Colonic mucosa (tissue), 4 donors: ENCODE measurements around the gene USH1C. TPM values are rescaled to one million over a fixed set of nuclear protein-coding genes. Genes with fewer than 3 reads are reported as not detected.

Source experiments
- DNase-seq: peaks from one replicate; pipeline ENCODE4 v3.0.0-alpha.2; 2020
- H3K27ac ChIP-seq: fragments of 200-600 bp; one replicate; pipeline ENCODE4 v1.8.0; 2021
- H3K27me3 ChIP-seq: fragments of 200-600 bp; one replicate; pipeline ENCODE4 v1.8.0; 2021
- H3K36me3 ChIP-seq: fragments of 200-600 bp; one replicate; pipeline ENCODE4 v1.8.0; 2021
- H3K4me1 ChIP-seq: fragments of 200-600 bp; one replicate; pipeline ENCODE4 v1.8.0; 2021; ENCODE audit warnings: mild to moderate bottlenecking
- H3K4me3 ChIP-seq: fragments of 200-600 bp; one replicate; pipeline ENCODE4 v1.8.0; 2021
- H3K9ac ChIP-seq, 2 donors: one replicate each; pipeline ENCODE4 v1.7.0; 2013; ENCODE audit warnings: control low read depth in 2 of 2, low read depth in 2 of 2, low read length in 2 of 2
- H3K9me3 ChIP-seq: fragments of 200-600 bp; one replicate; pipeline ENCODE4 v1.8.0; 2021
- intact Hi-C: fragments of 100-400 bp; cut with DNase I; formaldehyde crosslinking; loops from one replicate; pipeline ENCODE4 v1.14.1; 2022
- total RNA-seq, 2 donors: library from RNA; stranded (reverse); fragmentation: NEBNext Ultra II Directional in 1 of 2; extraction: Animal tissue kit (Norgen Biotek cat#: 25700) in 1 of 2; gene quantifications; one replicate each; pipeline ENCODE4 v1.2.1, GENCODE V29; 2021
- TF ChIP-seq, protein P1 (sequence below): fragments of 200-600 bp; IDR thresholded peaks from one replicate; pipeline ENCODE4 v1.8.0; 2022; ENCODE audit warnings: antibody characterized with exemption, mild to moderate bottlenecking
- donor health status: healthy.
- donor health status: DM: no; HTN: no; CAD: no.
- donor health status: DM: no; HTN: no; CAD: no.

Gene USH1C
- total RNA-seq, 2 donors from 2014 or later = 143 to 161 TPM

DNA sequence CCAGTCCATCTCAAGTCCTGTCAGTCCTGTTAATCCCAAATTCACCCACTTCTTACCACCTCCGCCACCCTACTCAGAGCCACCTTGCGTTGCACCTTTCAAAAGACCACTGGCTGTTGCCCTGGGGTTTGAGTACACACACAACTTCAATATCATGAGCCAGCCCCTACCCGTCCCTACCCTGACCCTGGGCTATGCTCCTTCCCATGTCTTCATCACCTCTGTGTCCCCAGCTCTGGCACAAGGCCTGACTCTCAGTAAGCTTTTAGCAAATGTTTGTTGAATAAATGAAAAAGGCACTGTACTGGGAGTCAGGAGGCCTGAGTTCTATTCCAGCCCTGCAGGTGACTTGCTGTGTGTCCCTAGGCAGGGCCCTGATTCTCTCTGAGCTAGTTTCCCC is 29.3 kb upstream of the USH1C start:
- Histone ChIP-seq H3K27me3 (no peaks in the 10 kb centered on the region), H3K36me3 (no peaks in the 10 kb centered on the region), H3K9ac (no peak overlapping the region), H3K4me1 (no peaks in the 10 kb centered on the region), H3K27ac (no peak overlapping the region), H3K9me3 (no peaks in the 10 kb centered on the region), H3K4me3 (no peak overlapping the region)
- TF ChIP-seq, protein P1, sequence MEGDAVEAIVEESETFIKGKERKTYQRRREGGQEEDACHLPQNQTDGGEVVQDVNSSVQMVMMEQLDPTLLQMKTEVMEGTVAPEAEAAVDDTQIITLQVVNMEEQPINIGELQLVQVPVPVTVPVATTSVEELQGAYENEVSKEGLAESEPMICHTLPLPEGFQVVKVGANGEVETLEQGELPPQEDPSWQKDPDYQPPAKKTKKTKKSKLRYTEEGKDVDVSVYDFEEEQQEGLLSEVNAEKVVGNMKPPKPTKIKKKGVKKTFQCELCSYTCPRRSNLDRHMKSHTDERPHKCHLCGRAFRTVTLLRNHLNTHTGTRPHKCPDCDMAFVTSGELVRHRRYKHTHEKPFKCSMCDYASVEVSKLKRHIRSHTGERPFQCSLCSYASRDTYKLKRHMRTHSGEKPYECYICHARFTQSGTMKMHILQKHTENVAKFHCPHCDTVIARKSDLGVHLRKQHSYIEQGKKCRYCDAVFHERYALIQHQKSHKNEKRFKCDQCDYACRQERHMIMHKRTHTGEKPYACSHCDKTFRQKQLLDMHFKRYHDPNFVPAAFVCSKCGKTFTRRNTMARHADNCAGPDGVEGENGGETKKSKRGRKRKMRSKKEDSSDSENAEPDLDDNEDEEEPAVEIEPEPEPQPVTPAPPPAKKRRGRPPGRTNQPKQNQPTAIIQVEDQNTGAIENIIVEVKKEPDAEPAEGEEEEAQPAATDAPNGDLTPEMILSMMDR = no peak
- intact Hi-C loops = no loop called here
- DNase-seq = no peak

DNA sequence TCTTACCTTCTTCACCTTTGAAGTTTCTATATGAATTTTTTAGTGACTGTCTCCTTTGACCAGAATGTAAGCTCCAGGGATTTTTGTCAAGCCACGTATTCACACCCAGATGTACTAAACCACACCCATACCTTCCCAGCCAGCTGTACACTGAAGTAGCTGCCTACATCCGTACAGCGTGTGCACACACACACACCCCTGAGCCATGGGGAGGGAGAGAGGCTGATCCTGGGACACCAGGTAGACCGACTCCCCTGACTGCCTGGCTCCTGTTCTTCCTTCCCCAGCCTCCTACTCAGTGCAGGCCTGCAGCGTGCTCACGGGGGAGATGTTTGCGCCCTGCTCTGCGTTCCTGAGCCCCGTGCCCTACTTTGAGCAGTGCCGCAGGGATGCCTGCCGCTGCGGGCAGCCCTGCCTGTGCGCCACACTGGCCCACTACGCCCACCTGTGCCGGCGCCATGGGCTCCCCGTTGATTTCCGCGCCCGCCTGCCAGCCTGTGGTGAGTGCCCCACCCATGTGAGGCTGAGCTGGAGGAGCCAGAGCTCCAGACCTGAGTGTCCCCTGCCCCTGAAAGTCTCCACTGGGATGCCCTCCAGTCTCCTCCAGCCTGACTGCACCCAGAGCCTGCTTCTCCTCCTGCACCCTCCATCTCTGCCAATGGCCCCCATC is 28.7 kb upstream of the USH1C start:
- Histone ChIP-seq H3K9ac (no peak overlapping the region), H3K4me3 (no peak overlapping the region), H3K36me3 (no peaks in the 10 kb centered on the region), H3K9me3 (no peaks in the 10 kb centered on the region), H3K4me1 (no peaks in the 10 kb centered on the region), H3K27me3 (no peaks in the 10 kb centered on the region), H3K27ac (no peak overlapping the region)
- intact Hi-C loops = no loop called here
- TF ChIP-seq, protein P1 = no peak
- DNase-seq = peak; percentile 16

DNA sequence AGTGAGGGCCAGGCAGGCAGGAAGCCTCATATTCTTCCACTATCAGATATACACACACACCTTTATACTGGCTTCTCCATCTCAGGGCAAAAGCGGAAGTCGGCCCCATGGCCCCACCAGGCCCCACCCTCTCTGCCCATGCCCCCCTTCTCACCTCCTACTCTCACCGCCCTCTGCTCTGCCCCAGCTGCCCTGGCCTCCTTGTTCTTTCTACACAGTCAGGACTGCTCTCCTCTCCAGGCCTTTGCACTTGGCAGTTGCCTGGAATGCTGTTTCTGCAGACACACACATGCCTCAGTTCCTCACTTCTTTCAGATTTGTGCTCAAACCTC is 28.1 kb upstream of the USH1C start:
- TF ChIP-seq, protein P1 = no peak
- no peaks in the 10 kb centered on the region for H3K36me3 ChIP-seq
- no peaks in the 10 kb centered on the region for H3K9me3 ChIP-seq
- H3K4me3 ChIP-seq = no peak overlapping the region
- no peaks in the 10 kb centered on the region for H3K27me3 ChIP-seq
- H3K9ac ChIP-seq = no peak overlapping the region
- H3K27ac ChIP-seq = no peak overlapping the region
- intact Hi-C loops = no loop called here
- no peaks in the 10 kb centered on the region for H3K4me1 ChIP-seq
- DNase-seq = peak; percentile 16

DNA sequence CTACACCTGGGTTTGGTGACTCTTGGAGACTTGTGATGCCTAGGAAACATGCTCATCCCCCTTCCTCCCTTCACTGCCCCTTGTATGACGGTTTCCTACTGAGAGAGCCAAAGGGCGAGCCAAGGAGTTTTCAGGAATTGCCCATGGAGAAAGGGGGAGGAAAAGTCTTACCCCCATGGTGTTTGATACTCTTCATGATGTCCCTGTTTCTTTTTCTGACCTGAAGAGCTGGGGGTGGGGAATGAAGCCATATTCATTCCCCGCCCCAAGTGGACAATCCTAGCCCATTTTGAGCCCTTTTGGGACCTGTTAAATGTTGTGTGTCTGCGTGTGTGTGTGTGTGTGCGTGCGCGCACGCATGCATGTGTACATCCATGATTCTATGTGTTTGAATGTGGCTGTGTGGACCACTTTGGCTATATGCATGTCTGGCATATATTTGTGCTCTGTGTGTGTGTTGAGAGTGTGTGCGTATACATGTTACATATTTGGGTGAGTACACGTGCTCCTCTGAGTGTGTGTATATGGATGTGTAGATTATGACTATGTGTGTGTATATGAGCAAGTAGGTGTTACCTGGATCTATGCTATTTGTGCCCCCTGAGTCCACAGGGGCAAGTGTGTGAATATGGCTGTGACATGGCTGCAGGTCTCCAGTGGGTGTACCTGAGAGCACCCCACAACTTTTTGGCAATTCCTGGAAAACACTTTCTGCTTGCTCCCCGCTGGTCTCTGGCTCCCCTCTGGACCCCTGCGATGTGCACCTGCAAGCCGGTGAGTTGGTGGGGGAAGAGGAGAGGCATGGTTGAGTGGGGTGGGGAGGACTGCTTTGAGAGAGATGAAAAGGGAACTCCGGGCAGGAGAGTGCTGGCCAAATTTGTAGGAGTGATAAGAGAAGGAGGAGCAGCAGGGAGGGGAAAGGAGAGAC is 27.5 kb upstream of the USH1C start:
- intact Hi-C loops = no loop called here
- Histone ChIP-seq H3K27ac (no peak overlapping the region), H3K4me3 (no peak overlapping the region), H3K27me3 (no peaks in the 10 kb centered on the region), H3K36me3 (no peaks in the 10 kb centered on the region), H3K9me3 (no peaks in the 10 kb centered on the region), H3K4me1 (no peaks in the 10 kb centered on the region), H3K9ac (no peak overlapping the region)
- TF ChIP-seq, protein P1 = no peak
- peak; percentile 7 for DNase-seq

DNA sequence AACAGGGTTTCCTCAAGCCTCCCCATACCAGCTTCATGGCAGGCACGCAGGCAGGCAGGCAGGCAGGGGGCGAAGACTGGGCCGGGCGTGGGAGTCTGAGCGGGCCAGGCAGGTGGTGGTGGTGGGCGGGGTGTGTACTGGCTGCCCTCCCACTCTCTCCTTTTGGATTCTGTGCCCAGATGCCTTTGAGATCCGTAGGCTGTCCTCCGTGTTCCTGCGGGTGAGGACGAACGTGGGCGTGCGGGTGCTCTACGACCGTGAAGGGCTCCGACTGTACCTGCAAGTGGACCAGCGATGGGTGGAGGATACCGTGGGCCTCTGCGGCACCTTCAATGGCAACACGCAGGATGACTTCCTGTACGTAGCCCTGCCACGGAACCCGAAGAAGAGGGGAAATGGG is 25.8 kb upstream of the USH1C start:
- intact Hi-C loops = no loop called here
- H3K4me1 ChIP-seq = no peaks in the 10 kb centered on the region
- no peak for DNase-seq
- no peak overlapping the region for H3K4me3 ChIP-seq
- H3K9me3 ChIP-seq = no peaks in the 10 kb centered on the region
- TF ChIP-seq, protein P1 = no peak
- H3K27me3 ChIP-seq = no peaks in the 10 kb centered on the region
- no peak overlapping the region for H3K9ac ChIP-seq
- H3K27ac ChIP-seq = no peak overlapping the region
- H3K36me3 ChIP-seq = no peaks in the 10 kb centered on the region
